Astrocyte (in vitro differentiated cells and primary cell): ENCODE results near the gene ERAL1. TPM values are rescaled to one million over a fixed set of nuclear protein-coding genes. Genes with fewer than 3 reads are reported as not detected.
A peak's percentile ranks its signal among the peaks of the same experiment; 100 is the strongest.

ENCODE experiments used
- DNase-seq: peaks from one replicate; pipeline ENCODE4 v3.0.0-alpha.2; 2010; ENCODE audit warnings: low read depth
- FAIRE-seq: peaks from 2 replicates; lab custom pipeline; 2011; peaks lifted over from hg19 to GRCh38; lab: Jason Lieb, UNC
- H2AFZ ChIP-seq: 2 replicates; pipeline ENCODE4 v1.6.0; 2012; ENCODE audit warnings: low read depth, low read length, inconsistent platforms
- H3K27ac ChIP-seq: 2 replicates; pipeline ENCODE4 v1.5.1; 2011; ENCODE audit warnings: low read depth, low read length, inconsistent platforms
- H3K27me3 ChIP-seq: 2 replicates; pipeline ENCODE4 v1.6.0; 2011; ENCODE audit warnings: low read length, inconsistent platforms; ENCODE audit not compliant: insufficient read depth
- H3K36me3 ChIP-seq: 2 replicates; pipeline ENCODE4 v1.5.1; 2011; ENCODE audit warnings: low read length, inconsistent platforms; ENCODE audit not compliant: insufficient read depth
- H3K4me1 ChIP-seq: 2 replicates; pipeline ENCODE4 v1.5.1; 2011; ENCODE audit warnings: low read length, inconsistent platforms; ENCODE audit not compliant: insufficient read depth
- H3K4me2 ChIP-seq: 2 replicates; pipeline ENCODE4 v1.6.0; 2012; ENCODE audit warnings: low read length, inconsistent platforms
- H3K4me3 ChIP-seq: 2 replicates; pipeline ENCODE4 v1.5.1; 2011; ENCODE audit warnings: low read depth, mild to moderate bottlenecking, low read length, inconsistent platforms; ENCODE audit not compliant: insufficient read depth
- H3K79me2 ChIP-seq: 2 replicates; pipeline ENCODE4 v1.6.0; 2012; ENCODE audit warnings: mild to moderate bottlenecking, low read length, inconsistent platforms; ENCODE audit not compliant: insufficient read depth
- H3K9ac ChIP-seq: 2 replicates; pipeline ENCODE4 v1.6.0; 2012; ENCODE audit warnings: mild to moderate bottlenecking, low read length, inconsistent platforms
- H3K9me3 ChIP-seq: 2 replicates; pipeline ENCODE4 v1.5.1; 2012; ENCODE audit warnings: low read depth, mild to moderate bottlenecking, low read length, inconsistent platforms; ENCODE audit not compliant: insufficient read depth
- H4K20me1 ChIP-seq: 2 replicates; pipeline ENCODE4 v1.6.0; 2012; ENCODE audit warnings: low read length, inconsistent platforms; ENCODE audit not compliant: insufficient read depth
- H3K27ac Mint-ChIP-seq: one replicate; pipeline ENCODE4 v1.8.0; 2021; ENCODE audit warnings: mild to moderate bottlenecking, mixed read lengths; ENCODE audit not compliant: unreplicated experiment
- H3K27me3 Mint-ChIP-seq: one replicate; pipeline ENCODE4 v1.8.0; 2021; ENCODE audit warnings: low read depth, mixed read lengths; ENCODE audit not compliant: unreplicated experiment
- H3K36me3 Mint-ChIP-seq: one replicate; pipeline ENCODE4 v1.8.0; 2021; ENCODE audit warnings: low read depth, mixed read lengths; ENCODE audit not compliant: unreplicated experiment
- H3K4me1 Mint-ChIP-seq: one replicate; pipeline ENCODE4 v1.8.0; 2021; ENCODE audit warnings: low read depth, mixed read lengths; ENCODE audit not compliant: unreplicated experiment
- H3K4me3 Mint-ChIP-seq: one replicate; pipeline ENCODE4 v1.8.0; 2021; ENCODE audit warnings: mild to moderate bottlenecking, moderate library complexity, mixed read lengths; ENCODE audit not compliant: unreplicated experiment
- H3K9me3 Mint-ChIP-seq: one replicate; pipeline ENCODE4 v1.8.0; 2021; ENCODE audit warnings: mild to moderate bottlenecking, mixed read lengths; ENCODE audit not compliant: unreplicated experiment
- EZH2 ChIP-seq: IDR thresholded peaks from 2 replicates; pipeline ENCODE4 v1.6.1; 2012; ENCODE audit warnings: mild to moderate bottlenecking, low read length, inconsistent platforms; ENCODE audit not compliant: insufficient read depth
- total RNA-seq: library from RNA; stranded (reverse); gene quantifications from 2 replicates; pipeline ENCODE4 v1.2.1, GENCODE V29; 2021
- TF ChIP-seq, protein P1 (sequence below): IDR thresholded peaks from 2 replicates; pipeline ENCODE4 v1.5.1; 2011; ENCODE audit warnings: low read depth, mild to moderate bottlenecking, inconsistent platforms, low read length, moderate library complexity; ENCODE audit not compliant: insufficient read depth

ERAL1 gene
- total RNA-seq, 1 donor from 2014 or later = 38.4 TPM

GRCh38 chr17:28883967-28884702 lies 29.3 kb downstream of the ERAL1 start:
- FAIRE-seq = no peak
- Histone ChIP-seq H3K4me3 (no peak overlapping the region), H3K79me2 (peaks cover 2% of the 10 kb centered on the region), H4K20me1 (peaks cover 8% of the 10 kb centered on the region), H3K4me2 (no peak overlapping the region), H3K27ac (no peak overlapping the region), H2AFZ (no peak overlapping the region), H3K36me3 (no peaks in the 10 kb centered on the region), H3K9ac (no peak overlapping the region), H3K9me3 (no peaks in the 10 kb centered on the region), H3K4me1 (no peaks in the 10 kb centered on the region), H3K27me3 (no peaks in the 10 kb centered on the region)
- DNase-seq = no peak
- peak overlapping the region; percentile 53 for H3K27ac Mint-ChIP-seq
- TF ChIP-seq, protein P1, sequence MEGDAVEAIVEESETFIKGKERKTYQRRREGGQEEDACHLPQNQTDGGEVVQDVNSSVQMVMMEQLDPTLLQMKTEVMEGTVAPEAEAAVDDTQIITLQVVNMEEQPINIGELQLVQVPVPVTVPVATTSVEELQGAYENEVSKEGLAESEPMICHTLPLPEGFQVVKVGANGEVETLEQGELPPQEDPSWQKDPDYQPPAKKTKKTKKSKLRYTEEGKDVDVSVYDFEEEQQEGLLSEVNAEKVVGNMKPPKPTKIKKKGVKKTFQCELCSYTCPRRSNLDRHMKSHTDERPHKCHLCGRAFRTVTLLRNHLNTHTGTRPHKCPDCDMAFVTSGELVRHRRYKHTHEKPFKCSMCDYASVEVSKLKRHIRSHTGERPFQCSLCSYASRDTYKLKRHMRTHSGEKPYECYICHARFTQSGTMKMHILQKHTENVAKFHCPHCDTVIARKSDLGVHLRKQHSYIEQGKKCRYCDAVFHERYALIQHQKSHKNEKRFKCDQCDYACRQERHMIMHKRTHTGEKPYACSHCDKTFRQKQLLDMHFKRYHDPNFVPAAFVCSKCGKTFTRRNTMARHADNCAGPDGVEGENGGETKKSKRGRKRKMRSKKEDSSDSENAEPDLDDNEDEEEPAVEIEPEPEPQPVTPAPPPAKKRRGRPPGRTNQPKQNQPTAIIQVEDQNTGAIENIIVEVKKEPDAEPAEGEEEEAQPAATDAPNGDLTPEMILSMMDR = no peak
- no peaks in the 10 kb centered on the region for H3K9me3 Mint-ChIP-seq
- no peak overlapping the region for H3K4me3 Mint-ChIP-seq
- no peaks in the 10 kb centered on the region for H3K4me1 Mint-ChIP-seq
- no peaks in the 10 kb centered on the region for H3K27me3 Mint-ChIP-seq
- H3K36me3 Mint-ChIP-seq = peaks cover 20% of the 10 kb centered on the region

GRCh38 chr17:28885363-28885762 lies 30.5 kb downstream of the ERAL1 start:
- Mint-ChIP-seq H3K36me3 (peaks cover 17% of the 10 kb centered on the region), H3K27ac (no peak overlapping the region), H3K9me3 (no peaks in the 10 kb centered on the region), H3K4me3 (no peak overlapping the region), H3K27me3 (no peaks in the 10 kb centered on the region), H3K4me1 (no peaks in the 10 kb centered on the region)
- no peak for FAIRE-seq
- peaks cover 2% of the 10 kb centered on the region for H3K79me2 ChIP-seq
- peaks cover 8% of the 10 kb centered on the region for H4K20me1 ChIP-seq
- DNase-seq = no peak
- H3K4me1 ChIP-seq = no peaks in the 10 kb centered on the region
- H3K9ac ChIP-seq = no peak overlapping the region
- H3K9me3 ChIP-seq = no peaks in the 10 kb centered on the region
- no peak overlapping the region for H2AFZ ChIP-seq
- no peak for TF ChIP-seq EZH2
- TF ChIP-seq, protein P1 = no peak
- no peaks in the 10 kb centered on the region for H3K36me3 ChIP-seq
- H3K4me3 ChIP-seq = no peak overlapping the region
- no peak overlapping the region for H3K4me2 ChIP-seq
- H3K27ac ChIP-seq = no peak overlapping the region
- H3K27me3 ChIP-seq = no peaks in the 10 kb centered on the region

DNA sequence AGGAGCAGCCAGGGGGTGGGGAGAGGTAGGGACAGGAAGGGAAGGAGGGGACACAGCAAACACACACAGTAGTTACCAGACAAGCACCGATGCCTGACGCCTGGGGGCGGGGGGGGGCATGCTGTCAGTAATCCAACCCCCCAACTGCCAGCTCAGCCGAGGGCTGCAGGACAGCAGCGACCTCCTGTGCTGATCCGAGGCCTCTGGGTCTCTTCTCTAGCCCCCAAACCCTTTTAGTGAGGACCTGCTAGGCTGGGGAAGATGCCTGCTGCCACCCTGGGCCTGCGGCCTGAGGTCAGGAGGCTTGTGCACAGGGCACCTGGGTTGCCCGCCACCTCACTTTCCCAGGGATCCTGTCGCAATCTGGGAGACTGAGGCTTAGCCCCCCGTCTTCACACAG lies 31.1 kb downstream of the ERAL1 start:
- no peaks in the 10 kb centered on the region for H3K4me1 Mint-ChIP-seq
- H3K4me3 Mint-ChIP-seq = no peak overlapping the region
- Histone ChIP-seq H3K4me1 (no peaks in the 10 kb centered on the region), H4K20me1 (peaks cover 10% of the 10 kb centered on the region), H3K4me3 (no peak overlapping the region), H3K9me3 (no peaks in the 10 kb centered on the region), H3K27ac (no peak overlapping the region), H3K9ac (no peak overlapping the region), H3K36me3 (no peaks in the 10 kb centered on the region), H2AFZ (no peak overlapping the region), H3K27me3 (no peaks in the 10 kb centered on the region), H3K4me2 (no peak overlapping the region), H3K79me2 (peaks cover 2% of the 10 kb centered on the region)
- H3K9me3 Mint-ChIP-seq = no peaks in the 10 kb centered on the region
- no peak overlapping the region for H3K27ac Mint-ChIP-seq
- H3K27me3 Mint-ChIP-seq = no peaks in the 10 kb centered on the region
- no peak for FAIRE-seq
- H3K36me3 Mint-ChIP-seq = peaks cover 13% of the 10 kb centered on the region
- DNase-seq = no peak
- no peak for TF ChIP-seq EZH2
- TF ChIP-seq, protein P1 = no peak
